ENCODE data around the gene PPM1G.

- TF ChIP-seq CTCF (IDR thresholded peaks at IDR 0.05) (no peak), POLR2A (IDR thresholded peaks at IDR 0.05) (no peak)
Observed at GRCh38 chr2:27375513-27376099, 33.8 kb downstream of the PPM1G start.
